Stimulated activated CD8-positive, alpha-beta memory T cell treated with anti-CD3 and anti-CD28 coated beads, Interleukin-7, amount 100 ng/mL, for 4 hours (primary cell): ENCODE measurements around the gene DHDDS.
"Not testable (repeated sequence)": the region's sequence is repeated elsewhere in the genome, so short reads cannot be mapped to it uniquely, and the experiment has no call there.

Experiments
- DNase-seq, 2 donors: peaks; one replicate each; pipeline ENCODE4 v3.0.0-alpha.2; 2020; ENCODE audit warnings: low read depth in 2 of 2

DHDDS gene

GRCh38 chr1:26475989-26476388 lies 43.9 kb downstream of the DHDDS start:
- DNase-seq: no peak

GRCh38 chr1:26476958-26477357 lies 44.8 kb downstream of the DHDDS start:
- no peak for DNase-seq

GRCh38 chr1:26477446-26478152 lies 45.5 kb downstream of the DHDDS start:
- DNase-seq: no peak

- no peak for DNase-seq
Observed at GRCh38 chr1:26478159-26478558, 46.0 kb downstream of the DHDDS start.

- DNase-seq: no peak
Observed at GRCh38 chr1:26478988-26479387, 46.9 kb downstream of the DHDDS start.

GRCh38 chr1:26482921-26483320 lies 50.8 kb downstream of the DHDDS start:
- DNase-seq: no peak

GRCh38 chr1:26483980-26484379 lies 51.9 kb downstream of the DHDDS start:
- DNase-seq: no peak

GRCh38 chr1:26490155-26490554 lies 58.0 kb downstream of the DHDDS start:
- DNase-seq: no peak

GRCh38 chr1:26493267-26493666 lies 61.1 kb downstream of the DHDDS start:
- DNase-seq: no peak

- DNase-seq: no peak
Observed at GRCh38 chr1:26493938-26494337, 61.8 kb downstream of the DHDDS start.

- DNase-seq: no peak
Observed at GRCh38 chr1:26496861-26497260, 64.7 kb downstream of the DHDDS start.

- DNase-seq: no peak
Observed at GRCh38 chr1:26498894-26499293, 66.8 kb downstream of the DHDDS start.

GRCh38 chr1:26500488-26501175 lies 68.5 kb downstream of the DHDDS start:
- DNase-seq: peak; percentile 77 to 88

GRCh38 chr1:26510711-26511110 lies 78.6 kb downstream of the DHDDS start:
- not testable (repeated sequence) for DNase-seq

GRCh38 chr1:26515836-26516235 lies 83.7 kb downstream of the DHDDS start:
- DNase-seq: not testable (repeated sequence)

GRCh38 chr1:26516987-26517765 lies 85.1 kb downstream of the DHDDS start:
- no peak for DNase-seq

- DNase-seq: no peak
Observed at GRCh38 chr1:26517766-26518049, 85.6 kb downstream of the DHDDS start.

- DNase-seq: no peak
Observed at GRCh38 chr1:26518355-26518754, 86.2 kb downstream of the DHDDS start.

GRCh38 chr1:26520339-26520738 lies 88.2 kb downstream of the DHDDS start:
- no peak for DNase-seq
